ENCODE data around the gene IL17C.

Gene IL17C

DNA sequence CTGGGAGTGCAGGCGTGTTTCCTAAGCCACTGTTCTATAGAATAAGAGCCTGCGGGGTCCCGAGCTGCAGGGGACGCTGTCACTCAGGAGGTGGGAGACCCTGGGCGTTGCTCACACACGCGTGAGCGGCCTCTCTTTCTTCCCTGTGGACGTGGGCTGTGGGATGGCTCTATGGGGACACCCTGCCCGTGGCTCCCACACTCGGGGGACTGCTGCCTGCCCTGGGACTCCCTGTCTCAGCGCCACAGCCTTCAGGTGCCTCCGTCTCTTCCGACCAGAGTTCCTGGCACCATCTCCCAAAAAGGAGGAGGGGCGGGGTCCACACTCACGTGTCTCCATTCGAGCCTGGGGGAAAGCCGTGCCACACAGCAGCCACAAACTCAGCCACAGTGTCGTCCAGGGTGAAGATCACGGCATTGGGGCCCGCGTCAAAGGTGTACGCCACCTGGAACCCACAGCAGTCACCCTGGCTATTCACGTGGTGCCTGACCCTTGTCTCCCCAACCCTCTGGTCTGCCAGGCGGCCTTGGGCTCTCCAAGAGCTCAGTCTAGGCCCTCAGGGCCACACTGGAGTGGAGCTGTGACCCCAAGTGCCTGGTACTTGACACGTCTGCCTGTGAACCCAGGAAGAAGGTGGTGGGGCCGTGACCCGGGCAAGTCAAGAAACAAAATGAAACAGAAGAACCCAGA is 16.1 kb downstream of the IL17C start:
- no peak overlapping the region for H3K18ac ChIP-seq (ENCODE audit: low read length)
- H3K4me1 ChIP-seq (ENCODE audit: control insufficient read depth in 1 of 2, insufficient read depth in 2 of 2, low read length in 2 of 2), result peaks cover 13 to 16% of the 10 kb centered on the region in 2 experiments
- no peak overlapping the region for H3K9ac ChIP-seq (ENCODE audit: low read length)
- H3K36me3 ChIP-seq (ENCODE audit: control insufficient read depth in 1 of 2, insufficient read depth in 2 of 2, low read length in 2 of 2), result peaks cover 79 to 80% of the 10 kb centered on the region in 2 experiments
- H3K23ac ChIP-seq (ENCODE audit: low read length), result no peak overlapping the region
- H2AFZ ChIP-seq (ENCODE audit: insufficient read depth, low read length, poor library complexity), result no peak overlapping the region
- no peak overlapping the region for H3K4me3 ChIP-seq (ENCODE audit: low read depth, low read length)
- H3K27ac ChIP-seq (ENCODE audit: low read depth, low read length), result no peak overlapping the region
- WGBS (ENCODE audit: extremely low coverage, insufficient coverage, insufficient read length), result no CpG with 5 or more reads among the region's 28 CpGs
- H2BK5ac ChIP-seq (ENCODE audit: low read depth, low read length, poor library complexity), result no peak overlapping the region
- H4K8ac ChIP-seq (ENCODE audit: low read depth, low read length), result no peak overlapping the region
- H3K14ac ChIP-seq (ENCODE audit: low read length), result no peak overlapping the region
- no peak overlapping the region for H2AK5ac ChIP-seq (ENCODE audit: low read length)
- H4K91ac ChIP-seq (ENCODE audit: low read depth, low read length), result no peak overlapping the region
- H3K9me3 ChIP-seq (ENCODE audit: insufficient read depth, low read depth, low read length), result peaks cover 5% of the 10 kb centered on the region
- no peaks in the 10 kb centered on the region for H3K27me3 ChIP-seq (ENCODE audit: insufficient read depth, low read length)
- H4K12ac ChIP-seq (ENCODE audit: low read depth, low read length), result no peak overlapping the region
- H3K79me2 ChIP-seq (ENCODE audit: control insufficient read depth, insufficient read depth, low read length, poor library complexity), result peaks cover 14% of the 10 kb centered on the region
- H2BK12ac ChIP-seq (ENCODE audit: low read length), result no peak overlapping the region
- peaks cover 10% of the 10 kb centered on the region for H3K79me1 ChIP-seq (ENCODE audit: low read length)
- no peak for DNase-seq
- H3K4ac ChIP-seq (ENCODE audit: low read depth, low read length), result no peak overlapping the region
- no peak overlapping the region for H3K4me2 ChIP-seq (ENCODE audit: low read length)
- H2BK120ac ChIP-seq (ENCODE audit: insufficient read depth, low read length, poor library complexity), result no peak overlapping the region

DNA sequence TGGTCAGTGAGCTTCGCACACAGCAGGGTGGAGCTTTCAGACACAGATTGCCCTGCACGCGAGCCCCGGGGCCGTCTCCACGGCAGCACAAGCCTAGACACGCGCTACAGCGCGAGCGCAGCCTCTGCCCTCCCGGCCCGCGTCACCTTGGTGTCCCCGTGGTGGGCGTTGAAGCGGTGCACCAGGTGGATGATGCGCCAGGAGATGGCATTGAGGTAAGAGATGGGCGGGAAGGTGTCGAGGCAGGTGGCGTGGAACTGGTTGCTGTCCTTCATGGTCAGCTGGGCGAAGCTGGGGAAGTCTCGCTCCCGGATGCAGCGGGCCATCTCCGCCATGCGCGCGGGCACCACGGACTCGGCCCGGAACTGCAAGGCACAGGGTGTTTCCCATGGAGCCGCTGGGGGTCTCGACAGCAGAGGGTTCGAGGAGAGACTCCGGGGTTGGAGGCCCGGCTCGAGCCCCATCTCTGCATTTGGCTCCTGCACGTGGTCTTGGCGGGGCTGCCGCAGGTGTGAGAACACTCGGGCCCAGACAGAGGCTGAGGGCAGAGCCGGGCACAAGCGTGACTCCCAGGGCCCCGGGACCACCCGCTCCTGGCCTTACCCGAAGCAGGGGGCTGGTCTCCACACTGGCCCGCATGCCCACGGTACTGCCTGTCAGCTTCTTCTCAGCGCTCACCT is 16.8 kb downstream of the IL17C start:
- H3K4me1 ChIP-seq (ENCODE audit: control insufficient read depth in 1 of 2, insufficient read depth in 2 of 2, low read length in 2 of 2), result peaks cover 10 to 13% of the 10 kb centered on the region in 2 experiments
- no peak overlapping the region for H3K18ac ChIP-seq (ENCODE audit: low read length)
- no peak overlapping the region for H4K12ac ChIP-seq (ENCODE audit: low read depth, low read length)
- H3K9me3 ChIP-seq (ENCODE audit: insufficient read depth, low read depth, low read length), result peaks cover 5% of the 10 kb centered on the region
- no peak overlapping the region for H4K91ac ChIP-seq (ENCODE audit: low read depth, low read length)
- no peak overlapping the region for H3K14ac ChIP-seq (ENCODE audit: low read length)
- H2BK5ac ChIP-seq (ENCODE audit: low read depth, low read length, poor library complexity), result no peak overlapping the region
- no peak overlapping the region for H3K4me3 ChIP-seq (ENCODE audit: low read depth, low read length)
- no peak overlapping the region for H3K4ac ChIP-seq (ENCODE audit: low read depth, low read length)
- no peak overlapping the region for H2AK5ac ChIP-seq (ENCODE audit: low read length)
- WGBS (ENCODE audit: extremely low coverage, insufficient coverage, insufficient read length), result no CpG with 5 or more reads among the region's 50 CpGs
- no peak overlapping the region for H3K4me2 ChIP-seq (ENCODE audit: low read length)
- H3K27me3 ChIP-seq (ENCODE audit: insufficient read depth, low read length), result no peaks in the 10 kb centered on the region
- peaks cover 6% of the 10 kb centered on the region for H3K79me1 ChIP-seq (ENCODE audit: low read length)
- no peak overlapping the region for H2BK120ac ChIP-seq (ENCODE audit: insufficient read depth, low read length, poor library complexity)
- peaks cover 15% of the 10 kb centered on the region for H3K79me2 ChIP-seq (ENCODE audit: control insufficient read depth, insufficient read depth, low read length, poor library complexity)
- H2BK12ac ChIP-seq (ENCODE audit: low read length), result no peak overlapping the region
- no peak for DNase-seq
- H4K8ac ChIP-seq (ENCODE audit: low read depth, low read length), result no peak overlapping the region
- no peak overlapping the region for H2AFZ ChIP-seq (ENCODE audit: insufficient read depth, low read length, poor library complexity)
- H3K36me3 ChIP-seq (ENCODE audit: control insufficient read depth in 1 of 2, insufficient read depth in 2 of 2, low read length in 2 of 2), result peaks cover 80% of the 10 kb centered on the region in 2 experiments
- H3K9ac ChIP-seq (ENCODE audit: low read length), result no peak overlapping the region
- no peak overlapping the region for H3K27ac ChIP-seq (ENCODE audit: low read depth, low read length)
- no peak overlapping the region for H3K23ac ChIP-seq (ENCODE audit: low read length)

GRCh38 chr16:88655733-88656281 is 17.4 kb downstream of the IL17C start:
- no CpG with 5 or more reads among the region's 29 CpGs for WGBS (ENCODE audit: extremely low coverage, insufficient coverage, insufficient read length)
- Histone ChIP-seq H3K18ac (ENCODE audit: low read length) (no peak overlapping the region), H3K4me3 (ENCODE audit: low read depth, low read length) (no peak overlapping the region), H2BK120ac (ENCODE audit: insufficient read depth, low read length, poor library complexity) (no peak overlapping the region), H3K23ac (ENCODE audit: low read length) (no peak overlapping the region), H2BK5ac (ENCODE audit: low read depth, low read length, poor library complexity) (no peak overlapping the region), H3K14ac (ENCODE audit: low read length) (no peak overlapping the region), H3K9me3 (ENCODE audit: insufficient read depth, low read depth, low read length) (peaks cover 5% of the 10 kb centered on the region), H3K27me3 (ENCODE audit: insufficient read depth, low read length) (no peaks in the 10 kb centered on the region), H3K4me2 (ENCODE audit: low read length) (no peak overlapping the region), H3K27ac (ENCODE audit: low read depth, low read length) (no peak overlapping the region), H3K4ac (ENCODE audit: low read depth, low read length) (no peak overlapping the region), H4K12ac (ENCODE audit: low read depth, low read length) (no peak overlapping the region), H3K79me2 (ENCODE audit: control insufficient read depth, insufficient read depth, low read length, poor library complexity) (peaks cover 9% of the 10 kb centered on the region), H2AK5ac (ENCODE audit: low read length) (no peak overlapping the region), H3K4me1 (ENCODE audit: control insufficient read depth in 1 of 2, insufficient read depth in 2 of 2, low read length in 2 of 2) (peaks cover 10 to 12% of the 10 kb centered on the region in 2 experiments), H2AFZ (ENCODE audit: insufficient read depth, low read length, poor library complexity) (no peak overlapping the region), H3K9ac (ENCODE audit: low read length) (no peak overlapping the region), H2BK12ac (ENCODE audit: low read length) (no peak overlapping the region), H4K8ac (ENCODE audit: low read depth, low read length) (no peak overlapping the region), H3K36me3 (ENCODE audit: control insufficient read depth in 1 of 2, insufficient read depth in 2 of 2, low read length in 2 of 2) (peaks cover 80 to 82% of the 10 kb centered on the region in 2 experiments), H4K91ac (ENCODE audit: low read depth, low read length) (no peak overlapping the region), H3K79me1 (ENCODE audit: low read length) (peaks cover under 1% of the 10 kb centered on the region)
- DNase-seq, result no peak

DNA sequence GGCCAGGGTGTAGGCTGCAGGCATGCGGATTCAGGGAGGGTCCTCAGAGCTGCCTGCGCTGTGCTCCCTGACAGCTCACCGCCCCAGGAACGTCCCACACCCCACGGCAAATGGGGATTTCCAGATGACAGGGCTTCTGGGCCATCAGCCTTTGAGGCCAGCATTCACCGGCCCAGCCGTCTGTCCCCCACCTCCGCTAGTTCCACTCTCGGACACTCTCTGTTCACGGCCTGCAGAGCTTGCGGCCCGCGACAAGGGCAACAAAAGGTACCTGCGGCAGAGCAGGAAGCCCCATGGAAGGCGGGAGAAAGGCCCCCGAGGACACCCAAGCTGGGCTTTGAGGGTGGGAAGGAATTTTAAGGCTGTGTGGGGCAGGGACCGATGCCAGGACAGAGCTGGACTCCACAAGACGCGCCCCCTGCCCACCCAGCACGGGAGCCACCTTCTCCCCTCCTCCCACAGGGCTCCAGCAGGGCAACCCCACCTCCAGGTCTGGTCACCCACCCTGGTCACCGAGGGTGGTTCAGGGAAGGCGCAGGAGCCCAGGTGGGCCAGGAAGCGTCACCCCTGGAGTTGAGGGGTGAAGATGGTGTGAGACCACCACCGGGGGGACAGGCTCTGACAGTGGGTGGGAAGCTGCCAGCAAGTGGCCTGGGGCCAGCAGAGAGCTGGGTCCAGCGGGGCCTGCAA is 18.1 kb downstream of the IL17C start:
- Histone ChIP-seq H2BK12ac (ENCODE audit: low read length) (no peak overlapping the region), H3K79me2 (ENCODE audit: control insufficient read depth, insufficient read depth, low read length, poor library complexity) (peaks cover 9% of the 10 kb centered on the region), H4K91ac (ENCODE audit: low read depth, low read length) (no peak overlapping the region), H3K4me1 (ENCODE audit: control insufficient read depth in 1 of 2, insufficient read depth in 2 of 2, low read length in 2 of 2) (peaks cover 7 to 9% of the 10 kb centered on the region in 2 experiments), H3K27me3 (ENCODE audit: insufficient read depth, low read length) (no peaks in the 10 kb centered on the region), H3K4me3 (ENCODE audit: low read depth, low read length) (peak overlapping the region; percentile 48), H2BK120ac (ENCODE audit: insufficient read depth, low read length, poor library complexity) (no peak overlapping the region), H3K9ac (ENCODE audit: low read length) (no peak overlapping the region), H4K8ac (ENCODE audit: low read depth, low read length) (no peak overlapping the region), H3K14ac (ENCODE audit: low read length) (no peak overlapping the region), H3K18ac (ENCODE audit: low read length) (no peak overlapping the region), H3K27ac (ENCODE audit: low read depth, low read length) (no peak overlapping the region), H2AK5ac (ENCODE audit: low read length) (no peak overlapping the region), H3K36me3 (ENCODE audit: control insufficient read depth in 1 of 2, insufficient read depth in 2 of 2, low read length in 2 of 2) (peaks cover 78 to 82% of the 10 kb centered on the region in 2 experiments), H2AFZ (ENCODE audit: insufficient read depth, low read length, poor library complexity) (no peak overlapping the region), H4K12ac (ENCODE audit: low read depth, low read length) (no peak overlapping the region), H3K79me1 (ENCODE audit: low read length) (no peaks in the 10 kb centered on the region), H3K4me2 (ENCODE audit: low read length) (no peak overlapping the region), H3K9me3 (ENCODE audit: insufficient read depth, low read depth, low read length) (peaks cover 5% of the 10 kb centered on the region), H2BK5ac (ENCODE audit: low read depth, low read length, poor library complexity) (no peak overlapping the region), H3K4ac (ENCODE audit: low read depth, low read length) (no peak overlapping the region), H3K23ac (ENCODE audit: low read length) (no peak overlapping the region)
- no CpG with 5 or more reads among the region's 25 CpGs for WGBS (ENCODE audit: extremely low coverage, insufficient coverage, insufficient read length)
- DNase-seq, result no peak
